CD4-positive, alpha-beta T cell treated with Interleukin-12 subunit alpha and Interleukin-12 subunit beta, for 1 hour (primary cell): ENCODE measurements around the gene ZNF503.
A peak's percentile ranks its signal among the peaks of the same experiment; 100 is the strongest.

Experiments used
- DNase-seq: peaks from one replicate; pipeline ENCODE4 v3.0.0-alpha.2; 2020

Gene ZNF503

GRCh38 chr10:75401569-75402485, at the start of gene ZNF503:
ZNF503 (minus strand) TSS chr10:75401764; CDS start chr10:75401419, 345 bp downstream.
- DNase-seq, result peak; percentile 34

- no peak for DNase-seq
These were observed 49.4 kb upstream of the ZNF503 start for GRCh38 chr10:75450644-75451640.

- no peak for DNase-seq
These were observed 48.5 kb upstream of the ZNF503 start for GRCh38 chr10:75450075-75450445.

GRCh38 chr10:75449382-75450074, 48.0 kb upstream of the ZNF503 start:
- DNase-seq, result no peak

- DNase-seq, result no peak
These were observed 46.6 kb upstream of the ZNF503 start for GRCh38 chr10:75448166-75448565.

GRCh38 chr10:75446508-75446907, 44.9 kb upstream of the ZNF503 start:
- no peak for DNase-seq

GRCh38 chr10:75444781-75445386, 43.3 kb upstream of the ZNF503 start:
- DNase-seq, result no peak

- DNase-seq, result no peak
These were observed 41.8 kb upstream of the ZNF503 start for GRCh38 chr10:75443362-75443761.

- no peak for DNase-seq
These were observed 40.1 kb upstream of the ZNF503 start for GRCh38 chr10:75441682-75442081.

- DNase-seq, result no peak
These were observed 39.6 kb upstream of the ZNF503 start for GRCh38 chr10:75441196-75441595.

- DNase-seq, result no peak
These were observed 38.8 kb upstream of the ZNF503 start for GRCh38 chr10:75440271-75440793.

- DNase-seq, result no peak
These were observed 38.2 kb upstream of the ZNF503 start for GRCh38 chr10:75439811-75440210.

- DNase-seq, result no peak
These were observed 36.7 kb upstream of the ZNF503 start for GRCh38 chr10:75438275-75438674.

GRCh38 chr10:75437693-75438092, 36.1 kb upstream of the ZNF503 start:
- DNase-seq, result no peak

GRCh38 chr10:75436896-75437295, 35.3 kb upstream of the ZNF503 start:
- no peak for DNase-seq

GRCh38 chr10:75435291-75435690, 33.7 kb upstream of the ZNF503 start:
- DNase-seq, result no peak

GRCh38 chr10:75434291-75434690, 32.7 kb upstream of the ZNF503 start:
- DNase-seq, result no peak

GRCh38 chr10:75433216-75433615, 31.7 kb upstream of the ZNF503 start:
- DNase-seq, result no peak

- DNase-seq, result no peak
These were observed 31.2 kb upstream of the ZNF503 start for GRCh38 chr10:75432763-75433162.

- no peak for DNase-seq
These were observed 30.6 kb upstream of the ZNF503 start for GRCh38 chr10:75432176-75432575.

GRCh38 chr10:75431180-75432111, 29.9 kb upstream of the ZNF503 start, which contains the start of gene LRMDA:
LRMDA (plus strand) TSS chr10:75431624.
- DNase-seq, result no peak
